NT2/D1 (cell line): ENCODE results near the gene TWSG1.
"Not testable (repeated sequence)": the region's sequence is repeated elsewhere in the genome, so short reads cannot be mapped to it uniquely, and the experiment has no call there.

Source experiments
- DNase-seq: peaks from one replicate; pipeline ENCODE4 v3.0.0-alpha.2; 2011; ENCODE audit warnings: low read depth, low spot score
- H3K27me3 ChIP-seq: 2 replicates; pipeline ENCODE4 v1.6.0; 2011; ENCODE audit warnings: mild to moderate bottlenecking; ENCODE audit not compliant: insufficient read length, insufficient read depth
- H3K36me3 ChIP-seq: 2 replicates; pipeline ENCODE4 v1.6.1; 2011; ENCODE audit warnings: mild to moderate bottlenecking, low read length, mixed read lengths; ENCODE audit not compliant: insufficient read depth, insufficient read length
- H3K4me1 ChIP-seq: 2 replicates; pipeline ENCODE4 v1.5.1; 2011; ENCODE audit not compliant: insufficient read depth, insufficient read length
- H3K4me3 ChIP-seq: 2 replicates; pipeline ENCODE4 v1.5.1; 2011; ENCODE audit warnings: low read depth; ENCODE audit not compliant: insufficient read length
- H3K9ac ChIP-seq: 2 replicates; pipeline ENCODE4 v1.6.0; 2011; ENCODE audit warnings: low read depth; ENCODE audit not compliant: insufficient read length
- H3K9me3 ChIP-seq: 2 replicates; pipeline ENCODE4 v1.5.1; 2011; ENCODE audit warnings: mild to moderate bottlenecking, low read length; ENCODE audit not compliant: insufficient read depth
- SUZ12 ChIP-seq: IDR thresholded peaks from 2 replicates; pipeline ENCODE4 v1.6.1; 2011; ENCODE audit not compliant: insufficient read length, insufficient read depth; ENCODE audit errors: extremely low read depth
- YY1 ChIP-seq: IDR thresholded peaks from 2 replicates; pipeline ENCODE4 v1.6.1; 2011; ENCODE audit not compliant: insufficient read length, insufficient read depth
- ZNF274 ChIP-seq: IDR thresholded peaks from 2 replicates; pipeline ENCODE4 v1.6.1; 2011; ENCODE audit warnings: mild to moderate bottlenecking, low read depth, low read length

TWSG1 gene

DNA sequence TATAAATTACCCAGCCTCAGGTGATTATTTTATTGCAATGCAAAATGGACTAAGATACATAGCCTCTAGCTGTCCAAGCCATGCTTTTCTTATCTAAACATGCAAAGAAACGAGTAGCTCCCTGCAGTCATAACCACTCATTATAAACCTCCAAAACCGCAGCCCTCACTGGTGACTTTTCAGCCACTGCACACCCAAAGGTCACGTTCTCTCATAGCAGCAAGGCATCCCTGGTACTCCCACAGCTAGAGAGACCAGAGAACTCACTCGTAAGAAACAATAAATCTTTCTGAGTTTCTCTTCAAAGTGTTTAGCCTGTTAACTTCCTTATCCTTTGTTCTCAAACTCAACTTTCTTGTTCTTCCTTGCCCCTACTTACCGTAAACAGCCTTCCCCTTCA is 112.3 kb downstream of the TWSG1 start:
- no peak overlapping the region for H3K9ac ChIP-seq
- no peak overlapping the region for H3K4me3 ChIP-seq
- TF ChIP-seq ZNF274 = no peak
- no peak for TF ChIP-seq YY1
- TF ChIP-seq SUZ12 = no peak
- H3K9me3 ChIP-seq = peaks cover 19% of the 10 kb centered on the region
- no peak for DNase-seq
- no peaks in the 10 kb centered on the region for H3K36me3 ChIP-seq
- H3K27me3 ChIP-seq = no peaks in the 10 kb centered on the region
- no peaks in the 10 kb centered on the region for H3K4me1 ChIP-seq

DNA sequence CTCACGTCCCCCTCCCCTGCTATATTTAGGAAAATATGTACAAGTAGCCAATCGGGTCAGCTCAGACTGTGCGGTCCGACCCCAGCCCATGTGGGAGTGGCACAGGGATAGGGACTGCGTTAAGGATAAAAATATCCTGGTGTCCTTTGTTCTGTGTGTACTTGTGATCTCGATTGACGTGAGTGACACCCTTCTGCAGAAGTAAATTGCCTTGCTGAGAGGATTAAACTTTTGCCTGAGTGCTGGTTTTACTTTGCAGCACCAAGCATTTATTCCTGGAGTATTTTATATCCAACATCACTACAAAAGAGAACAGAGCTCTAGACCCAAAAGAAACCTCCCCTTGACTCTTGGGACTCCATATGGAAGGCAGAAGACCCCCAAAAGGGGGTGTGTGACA is 112.8 kb downstream of the TWSG1 start:
- TF ChIP-seq SUZ12 (no peak), YY1 (no peak), ZNF274 (no peak)
- Histone ChIP-seq H3K9ac (no peak overlapping the region), H3K27me3 (no peaks in the 10 kb centered on the region), H3K4me3 (no peak overlapping the region), H3K9me3 (peaks cover 19% of the 10 kb centered on the region), H3K36me3 (no peaks in the 10 kb centered on the region), H3K4me1 (no peaks in the 10 kb centered on the region)
- no peak for DNase-seq

GRCh38 chr18:9449600-9450414 is 115.2 kb downstream of the TWSG1 start:
- no peak for DNase-seq
- H3K4me1 ChIP-seq = no peaks in the 10 kb centered on the region
- H3K4me3 ChIP-seq = no peak overlapping the region
- TF ChIP-seq ZNF274 (no peak), YY1 (no peak), SUZ12 (no peak)
- no peaks in the 10 kb centered on the region for H3K36me3 ChIP-seq
- no peaks in the 10 kb centered on the region for H3K27me3 ChIP-seq
- H3K9ac ChIP-seq = no peak overlapping the region
- H3K9me3 ChIP-seq = peaks cover 19% of the 10 kb centered on the region

DNA sequence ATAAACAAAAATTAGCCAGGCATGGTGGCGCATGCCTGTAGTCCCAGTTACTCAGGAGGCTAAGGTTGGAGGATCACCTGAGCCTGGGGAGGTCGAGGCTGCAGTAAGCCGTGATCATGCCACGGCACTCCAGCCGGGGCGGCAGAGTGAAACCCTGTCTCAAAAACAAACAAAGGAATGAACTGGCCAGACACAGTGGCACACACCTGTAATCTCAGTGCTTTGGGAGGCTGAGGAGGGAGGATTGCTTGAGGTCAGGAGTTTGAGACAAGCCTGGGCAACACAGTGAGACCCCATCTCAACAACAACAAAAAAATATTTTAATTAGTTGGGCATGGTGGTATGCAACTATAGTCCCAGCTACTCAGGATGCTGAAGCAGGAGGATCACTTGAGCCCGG is 116.3 kb downstream of the TWSG1 start:
- not testable (repeated sequence) for H3K27me3 ChIP-seq, DNase-seq, H3K4me1 ChIP-seq, H3K9ac ChIP-seq, H3K36me3 ChIP-seq, H3K4me3 ChIP-seq
- H3K9me3 ChIP-seq = peaks cover 29% of the 10 kb centered on the region
